GM21423 (cell line): ENCODE measurements around the gene FGFR2.
"Not testable (repeated sequence)": the region's sequence is repeated elsewhere in the genome, so short reads cannot be mapped to it uniquely, and the experiment has no call there.

Experiments
- ATAC-seq: cut with Tn5 transposase; IDR thresholded peaks from one replicate; pipeline ENCODE4 v1.9.1; 2021; ENCODE audit warnings: mild to moderate bottlenecking, moderate library complexity; ENCODE audit not compliant: unreplicated experiment

The FGFR2 gene

GRCh38 chr10:121556918-121557573, 41.2 kb downstream of the FGFR2 start:
- no peak for ATAC-seq

- no peak for ATAC-seq
Measured at GRCh38 chr10:121556455-121556854, 41.8 kb downstream of the FGFR2 start.

- ATAC-seq: not testable (repeated sequence)
Measured at GRCh38 chr10:121554916-121555315, 43.3 kb downstream of the FGFR2 start.

- no peak for ATAC-seq
Measured at GRCh38 chr10:121553511-121554264, 44.6 kb downstream of the FGFR2 start.

- no peak for ATAC-seq
Measured at GRCh38 chr10:121552746-121553145, 45.5 kb downstream of the FGFR2 start.

GRCh38 chr10:121551210-121551885, 46.9 kb downstream of the FGFR2 start:
- ATAC-seq: no peak

- no peak for ATAC-seq
Measured at GRCh38 chr10:121544301-121544869, 53.9 kb downstream of the FGFR2 start.

GRCh38 chr10:121543545-121543944, 54.7 kb downstream of the FGFR2 start:
- ATAC-seq: no peak

- ATAC-seq: no peak
Measured at GRCh38 chr10:121541450-121542120, 56.7 kb downstream of the FGFR2 start.

GRCh38 chr10:121540732-121541395, 57.4 kb downstream of the FGFR2 start:
- no peak for ATAC-seq

GRCh38 chr10:121539786-121540185, 58.5 kb downstream of the FGFR2 start:
- ATAC-seq: no peak

GRCh38 chr10:121536310-121536913, 61.8 kb downstream of the FGFR2 start:
- ATAC-seq: no peak

GRCh38 chr10:121535381-121535780, 62.9 kb downstream of the FGFR2 start:
- no peak for ATAC-seq

- no peak for ATAC-seq
Measured at GRCh38 chr10:121532292-121532864, 65.9 kb downstream of the FGFR2 start.

GRCh38 chr10:121531830-121532178, 66.4 kb downstream of the FGFR2 start:
- ATAC-seq: no peak

GRCh38 chr10:121531076-121531829, 67.0 kb downstream of the FGFR2 start:
- no peak for ATAC-seq

- no peak for ATAC-seq
Measured at GRCh38 chr10:121530481-121531075, 67.7 kb downstream of the FGFR2 start.

- ATAC-seq: no peak
Measured at GRCh38 chr10:121527690-121528089, 70.6 kb downstream of the FGFR2 start.

GRCh38 chr10:121526801-121527221, 71.4 kb downstream of the FGFR2 start:
- ATAC-seq: no peak
